Liver (tissue), 9 donors: Measurements from ENCODE around the gene FICD. TPM values are rescaled to one million over a fixed set of nuclear protein-coding genes. Genes with fewer than 3 reads are reported as not detected.

ENCODE experiments used
- DNase-seq: peaks from one replicate; pipeline ENCODE4 v3.0.0-alpha.2; 2017; ENCODE audit warnings: low spot score
- H3K27ac ChIP-seq, 2 donors: one replicate each; pipeline ENCODE4 v1.7.0; 2013; ENCODE audit warnings: inconsistent platforms in 2 of 2, low read length in 2 of 2, control low read depth in 1 of 2, low read depth in 1 of 2, mild to moderate bottlenecking in 1 of 2
- H3K27me3 ChIP-seq, 4 donors: one replicate each; pipeline versions ENCODE4 v1.6.1 to v1.7.0; 2013; ENCODE audit warnings: low read length in 3 of 4, inconsistent platforms in 1 of 4, mild to moderate bottlenecking in 1 of 4, moderate library complexity in 1 of 4; ENCODE audit not compliant: control insufficient read depth in 4 of 4, insufficient read depth in 4 of 4
- H3K36me3 ChIP-seq, 4 donors: one replicate each; pipeline versions ENCODE4 v1.6.1 to v1.7.0; 2013; ENCODE audit warnings: low read length in 3 of 4, mild to moderate bottlenecking in 3 of 4, low read depth in 1 of 4, moderate library complexity in 1 of 4; ENCODE audit not compliant: control insufficient read depth in 4 of 4, insufficient read depth in 3 of 4
- H3K4me1 ChIP-seq, 4 donors: one replicate each; pipeline versions ENCODE4 v1.6.1 to v1.7.0; 2013; ENCODE audit warnings: low read length in 3 of 4, mild to moderate bottlenecking in 3 of 4, moderate library complexity in 1 of 4; ENCODE audit not compliant: control insufficient read depth in 4 of 4, insufficient read depth in 4 of 4
- H3K4me3 ChIP-seq, 3 donors: one replicate each; pipeline versions ENCODE4 v1.6.1 to v1.7.0; 2013; ENCODE audit warnings: low read length in 3 of 3, control low read depth in 1 of 3, low read depth in 1 of 3, mild to moderate bottlenecking in 1 of 3
- H3K9ac ChIP-seq, 2 donors: one replicate each; pipeline ENCODE4 v1.7.0; 2013; ENCODE audit warnings: low read length in 2 of 2, mild to moderate bottlenecking in 2 of 2, moderate library complexity in 2 of 2, control low read depth in 1 of 2, low read depth in 1 of 2
- H3K9me3 ChIP-seq, 4 donors: one replicate each; pipeline versions ENCODE4 v1.6.1 to v1.7.0; 2013; ENCODE audit warnings: low read length in 3 of 4; ENCODE audit not compliant: control insufficient read depth in 4 of 4
- ATF3 ChIP-seq: IDR thresholded peaks from 2 replicates; pipeline ENCODE4 v1.6.1; 2016; ENCODE audit warnings: antibody characterized with exemption
- CTCF ChIP-seq: fragments of 150-350 bp; IDR thresholded peaks from 2 replicates; pipeline ENCODE4 v1.5.1; 2017; ENCODE audit warnings: improper control_type of control experiment, low read depth, low read length; ENCODE audit not compliant: missing input control
- EGR1 ChIP-seq, 2 donors: IDR thresholded peaks; 2 replicates each; pipeline ENCODE4 v1.6.1; 2016 to 2018; ENCODE audit warnings: antibody characterized with exemption in 2 of 2, low read depth in 2 of 2
- FOXA1 ChIP-seq: IDR thresholded peaks from 2 replicates; pipeline ENCODE4 v1.6.1; 2016; ENCODE audit warnings: antibody characterized with exemption
- FOXA2 ChIP-seq: IDR thresholded peaks from 2 replicates; pipeline ENCODE4 v1.6.1; 2016; ENCODE audit warnings: antibody characterized with exemption
- GABPA ChIP-seq, 2 donors: IDR thresholded peaks in 1 of 2; conservative IDR thresholded peaks in 1 of 2; 2 replicates each; pipeline ENCODE4 v1.6.1; 2016; ENCODE audit warnings: antibody characterized with exemption in 2 of 2, mild to moderate bottlenecking in 1 of 2, moderate library complexity in 1 of 2
- HNF4A ChIP-seq, 2 donors: conservative IDR thresholded peaks; 2 replicates each; pipeline ENCODE4 v1.6.1; 2016; ENCODE audit warnings: antibody characterized with exemption in 2 of 2, mild to moderate bottlenecking in 2 of 2
- HNF4G ChIP-seq: IDR thresholded peaks from 2 replicates; pipeline ENCODE4 v1.6.1; 2016; ENCODE audit warnings: antibody characterized with exemption
- JUND ChIP-seq, 2 donors: IDR thresholded peaks; 2 replicates each; pipeline ENCODE4 v1.6.1; 2016; ENCODE audit warnings: antibody characterized with exemption in 2 of 2
- MAX ChIP-seq: IDR thresholded peaks from 2 replicates; pipeline ENCODE4 v1.6.1; 2016; ENCODE audit warnings: antibody characterized with exemption
- NR2F2 ChIP-seq: IDR thresholded peaks from 2 replicates; pipeline ENCODE4 v1.6.1; 2016; ENCODE audit warnings: antibody characterized with exemption
- RAD21 ChIP-seq, 2 donors: IDR thresholded peaks; 2 replicates each; pipeline ENCODE4 v1.6.1; 2016; ENCODE audit warnings: antibody characterized with exemption in 2 of 2, mild to moderate bottlenecking in 2 of 2
- REST ChIP-seq: IDR thresholded peaks from 2 replicates; pipeline ENCODE4 v1.6.1; 2016; ENCODE audit warnings: antibody characterized with exemption, mild to moderate bottlenecking
- RXRA ChIP-seq, 2 donors: IDR thresholded peaks; 2 replicates each; pipeline ENCODE4 v1.6.1; 2017 to 2018; ENCODE audit warnings: antibody characterized with exemption in 2 of 2, mild to moderate bottlenecking in 1 of 2
- SP1 ChIP-seq: IDR thresholded peaks from 2 replicates; pipeline ENCODE4 v1.6.1; 2018; ENCODE audit warnings: antibody characterized with exemption, mild to moderate bottlenecking
- TAF1 ChIP-seq: conservative IDR thresholded peaks from 2 replicates; pipeline ENCODE4 v1.6.1; 2016; ENCODE audit warnings: antibody characterized with exemption, mild to moderate bottlenecking
- YY1 ChIP-seq: IDR thresholded peaks from 2 replicates; pipeline ENCODE4 v1.6.1; 2016; ENCODE audit warnings: antibody characterized with exemption, mild to moderate bottlenecking
- ZBTB33 ChIP-seq: IDR thresholded peaks from 2 replicates; pipeline ENCODE4 v1.6.1; 2016; ENCODE audit warnings: antibody characterized with exemption
- WGBS: extraction: QIAGEN DNeasy Blood & Tissue Kit; methylation state at CpG from one replicate; pipeline ENCODE4 v1.1.7; 2013; 5-methylcytosine and 5-hydroxymethylcytosine counted together
- polyA plus RNA-seq, 2 donors: library from polyadenylated mRNA; stranded (reverse) in 1 of 2; unstranded in 1 of 2; fragments of 200-250 nt in 1 of 2; fragments of >200 nt in 1 of 2; fragmentation: Nextera tagmentation in 1 of 2; extraction: Ambion mirVana in 1 of 2; gene quantifications; one replicate each; pipeline versions ENCODE4 v1.2.1 to v1.2.3, GENCODE V29; 2013 to 2015
- total RNA-seq, 2 donors: library from RNA; depleted of rRNA; stranded (reverse); fragments of >200 nt; gene quantifications; one replicate each; pipeline ENCODE4 v1.2.3, GENCODE V29; 2014
- donor health status: healthy.
- donor health status: healthy.
- donor health status: healthy.
- donor health status: healthy.
- donor health status: healthy.

The FICD gene
- total and polyA plus RNA-seq, 4 donors, result 3.6 to 20.9 (median 6.6) TPM

GRCh38 chr12:108477881-108478259 lies 37.2 kb upstream of the FICD start:
- no peaks in the 10 kb centered on the region for H3K9me3 ChIP-seq
- H3K27ac ChIP-seq, result no peak overlapping the region
- H3K27me3 ChIP-seq, result peaks cover 0 to 3% (median 0%) of the 10 kb centered on the region in 4 donors
- H3K36me3 ChIP-seq, result no peaks in the 10 kb centered on the region
- no peaks in the 10 kb centered on the region for H3K4me1 ChIP-seq
- no peak for DNase-seq
- H3K4me3 ChIP-seq, result no peak overlapping the region
- TF ChIP-seq NR2F2 (no peak), RAD21 (IDR thresholded peaks at IDR 0.05) (no peak), GABPA (IDR thresholded peaks at IDR 0.05 in 1 of 2, conservative IDR thresholded peaks at IDR 0.05 in 1 of 2) (no peak), MAX (no peak), FOXA2 (no peak), YY1 (no peak), EGR1 (IDR thresholded peaks at IDR 0.05; ENCODE audit: low read depth in 2 of 2) (no peak), SP1 (no peak), RXRA (IDR thresholded peaks at IDR 0.05) (no peak), HNF4A (conservative IDR thresholded peaks at IDR 0.05) (no peak), TAF1 (no peak), CTCF (no peak), HNF4G (no peak), FOXA1 (no peak), JUND (IDR thresholded peaks at IDR 0.05) (no peak), REST (no peak), ZBTB33 (no peak), ATF3 (no peak)
- H3K9ac ChIP-seq, result no peak overlapping the region
- 78% methylated on average over 6 of the region's 6 CpGs for WGBS
